Epithelial cell of alveolus of lung (primary cell): ENCODE data around the gene UBA5. TPM values are rescaled to one million over a fixed set of nuclear protein-coding genes. Genes with fewer than 3 reads are reported as not detected.

Experiments used
- total RNA-seq: library from RNA; depleted of rRNA; stranded (reverse); fragments of >200 nt; gene quantifications from 2 replicates; pipeline ENCODE4 v1.2.1, GENCODE V29; 2015

UBA5 gene
- 31.8 and 32.6 TPM in 2 replicates for total RNA-seq

GRCh38 chr3:132660052-132660810 is at the start of gene UBA5:
UBA5 (plus strand) TSS chr3:132660329; CDS start chr3:132660538, 209 bp downstream.

DNA sequence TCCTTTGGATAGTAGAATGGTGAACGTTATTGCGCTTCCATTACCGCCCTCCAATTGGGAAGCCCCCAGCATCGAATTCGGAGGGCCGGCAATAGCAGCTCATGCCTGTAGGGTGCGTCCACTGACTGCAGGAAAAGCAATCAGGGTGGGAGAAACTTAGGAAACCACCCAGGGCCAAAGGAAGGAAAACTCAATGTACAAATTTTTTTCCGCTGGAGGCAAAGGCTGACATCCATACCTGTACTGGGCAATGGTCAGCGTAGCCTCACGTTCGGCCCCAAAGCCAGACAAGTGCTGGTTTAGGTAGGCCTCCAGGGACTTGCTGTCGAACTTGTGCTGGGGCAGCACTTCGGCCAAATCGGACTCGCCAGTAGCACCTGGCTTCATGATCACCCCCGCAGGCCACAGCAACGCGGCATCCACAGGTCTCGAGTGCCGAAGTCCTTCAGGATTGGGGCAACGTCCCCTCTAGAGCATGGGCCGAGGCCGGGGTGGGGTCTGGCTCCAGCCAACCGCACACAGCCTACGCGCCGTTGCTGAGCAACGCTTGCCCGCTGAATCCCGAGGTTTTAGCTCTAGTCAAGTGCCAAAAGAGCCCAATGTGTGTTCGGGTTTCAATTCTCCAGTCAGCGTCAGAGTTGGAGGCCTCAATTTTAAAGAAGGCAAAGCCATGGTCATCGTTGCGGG is 621 bp upstream of the UBA5 start, which contains the start of gene ACAD11:
TSS of gene ACAD11 (minus strand) at position 445 of the 687 bp plus-strand sequence. CDS start at position 387, 58 bp downstream.

DNA sequence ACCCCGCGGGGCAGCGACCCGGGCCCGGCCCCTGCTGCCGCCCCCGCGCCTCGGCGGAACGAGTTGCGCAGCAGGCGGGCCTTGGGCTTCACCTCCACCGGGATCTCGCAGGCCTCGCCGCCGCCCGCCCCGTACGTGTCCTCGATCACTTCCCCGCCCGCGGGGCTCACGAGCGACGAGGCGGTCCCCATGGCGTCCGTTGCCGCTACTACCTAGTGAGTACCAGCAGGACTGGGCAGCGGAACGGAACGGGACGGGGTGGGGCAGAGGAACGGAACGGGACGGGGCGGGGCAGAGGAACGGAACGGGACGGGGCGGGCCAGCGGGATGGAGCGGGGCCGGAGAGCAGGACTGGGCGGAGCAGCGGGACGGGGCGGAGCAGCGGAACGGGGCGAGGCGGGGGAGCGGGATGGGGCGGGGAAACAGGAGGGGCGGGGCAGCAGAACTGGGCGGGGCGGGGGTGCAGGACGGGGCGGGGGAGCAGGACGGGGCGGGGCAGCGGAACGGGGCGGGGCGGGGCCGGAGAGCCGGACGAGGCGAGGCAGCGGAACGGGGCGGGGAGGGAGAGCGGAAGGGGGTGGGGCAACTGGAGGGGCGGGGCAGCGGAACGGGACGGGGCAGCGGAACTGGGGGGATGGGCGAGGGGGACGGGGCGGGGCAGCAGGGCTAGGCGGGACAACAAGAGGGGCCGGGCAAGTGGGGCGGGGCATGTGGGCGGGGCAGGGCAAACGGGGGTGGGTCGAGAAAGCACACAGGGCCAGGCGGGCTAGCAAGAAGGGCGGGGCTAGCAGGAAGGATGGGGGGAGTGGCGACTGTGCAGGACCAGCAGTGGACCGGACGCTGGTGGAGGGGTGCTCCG is 62.3 kb downstream of the UBA5 start, which contains the start of gene NPHP3:
TSS of gene NPHP3 (minus strand) at position 245 of the 859 bp plus-strand sequence. CDS start at position 191, 54 bp downstream.

Other genes with a start within 250 kb of the UBA5 start
- 21.5 and 25.9 TPM in 2 replicates for gene DNAJC13, start 242.8 kb upstream of the UBA5 start, total RNA-seq
- gene ACKR4, start 63.1 kb upstream of the UBA5 start, total RNA-seq = not detected in 2 replicates
- gene ACAD11, start 520 bp upstream of the UBA5 start, total RNA-seq = 10.0 and 17.3 TPM in 2 replicates
- gene NPHP3, start 62.1 kb downstream of the UBA5 start, total RNA-seq = 12.7 and 29.9 TPM in 2 replicates